ENCODE data around the gene KRTAP6-2. TPM values are rescaled to one million over a fixed set of nuclear protein-coding genes. Genes with fewer than 3 reads are reported as not detected.
A peak's percentile ranks its signal among the peaks of the same experiment; 100 is the strongest.

The KRTAP6-2 gene
- total and polyA plus RNA-seq, 10 of the 15 experiments (the other 5 are each of a cell fraction or from before 2014, with no cell fraction given): not detected

GRCh38 chr21:30615199-30615598, 16.5 kb upstream of the KRTAP6-2 start (continued):
- TF ChIP-seq PRDM15 (CRISPR knock-in tag; IDR thresholded peaks at IDR 0.05): no peak
- TF ChIP-seq FOXM1 (IDR thresholded peaks at IDR 0.05; ENCODE audit: low read depth, low read length): no peak

- ChIA-PET CTCF (no interaction called here), RAD21 (ENCODE audit: unreplicated experiment) (no interaction called here), POLR2A (no interaction called here), SMC1A (ENCODE audit: uncharacterized antibody, unreplicated experiment) (no interaction called here)
- FAIRE-seq: no peak
- Histone ChIP-seq H3K36me3 (ENCODE audit: control insufficient read depth in 2 of 2, insufficient read depth in 2 of 2, low read length in 1 of 2) (no peaks in the 10 kb centered on the region), H3K79me2 (ENCODE audit: control insufficient read depth, insufficient read depth, low read length) (no peaks in the 10 kb centered on the region), H3K27me3 (replicated peaks in 1 of 2; ENCODE audit: control insufficient read depth in 2 of 2, insufficient read depth in 2 of 2, low read length in 1 of 2) (no peaks in the 10 kb centered on the region), H4K20me1 (ENCODE audit: control insufficient read depth, insufficient read depth) (no peaks in the 10 kb centered on the region), H3K4me1 (ENCODE audit: control insufficient read depth, insufficient read depth, low read length) (no peaks in the 10 kb centered on the region), H2AFZ (ENCODE audit: control insufficient read depth, low read depth, low read length) (no peak within 1 kb of the TSS), H3K27ac (ENCODE audit: control insufficient read depth, insufficient read depth) (no peak within 1 kb of the TSS), H3K9me3 (replicated peaks; ENCODE audit: control insufficient read depth, insufficient read depth, low read length) (no peaks in the 10 kb centered on the region), H3K4me2 (ENCODE audit: control insufficient read depth, insufficient read depth) (no peak within 1 kb of the TSS), H3K4me3 (no peak within 1 kb of the TSS), H3K9ac (ENCODE audit: control insufficient read depth, insufficient read depth, low read length) (no peak within 1 kb of the TSS)
- WGBS (ENCODE audit: insufficient coverage, insufficient replicate concordance, low lambda C conversion rate, missing lambda C conversion rate): 47% methylated on average over 2 of the region's 2 CpGs
- no peak for DNase-seq (ENCODE audit: low read depth, low spot score)
- in situ Hi-C loops (cut with MboI): no loop called here
- peak; percentile 48; the same call in 2 of the 3 replicates for ATAC-seq
- BruUV-seq (replicated peaks): no TSS peak
- intact Hi-C loops (cut with micrococcal nuclease; ENCODE audit: unreplicated experiment): no loop called here
- TF ChIP-seq BHLHE40 (IDR thresholded peaks at IDR 0.05; ENCODE audit: borderline replicate concordance in 1 of 2, low read depth in 2 of 2, low read length in 1 of 2): no peak
- TF ChIP-seq ZBTB40 (IDR thresholded peaks at IDR 0.05; ENCODE audit: borderline replicate concordance): no peak
- TF ChIP-seq BCL3 (IDR thresholded peaks at IDR 0.05; ENCODE audit: borderline replicate concordance, insufficient read depth, low read depth, low read length, poor library complexity, severe bottlenecking): no peak
- TF ChIP-seq SIN3A (IDR thresholded peaks at IDR 0.05; ENCODE audit: low read depth, low read length): no peak
- no peak for TF ChIP-seq BACH1 (IDR thresholded peaks at IDR 0.05; ENCODE audit: borderline replicate concordance)
- TF ChIP-seq STAT1 (conservative IDR thresholded peaks at IDR 0.05): no peak
- TF ChIP-seq TCF12 (IDR thresholded peaks at IDR 0.05; ENCODE audit: low read depth, low read length): no peak
- TF ChIP-seq IRF4 (IDR thresholded peaks at IDR 0.05; ENCODE audit: low read depth, low read length): no peak
- TF ChIP-seq YBX1 (IDR thresholded peaks at IDR 0.05): no peak
- no peak for TF ChIP-seq POLR2AphosphoS5 (IDR thresholded peaks at IDR 0.05; ENCODE audit: low read length)
- no peak for TF ChIP-seq SREBF1 (IDR thresholded peaks at IDR 0.05; ENCODE audit: low read length)
- no peak for TF ChIP-seq CHD2 (IDR thresholded peaks at IDR 0.05; ENCODE audit: borderline replicate concordance, low read depth, low read length)
Observed at GRCh38 chr21:30613836-30614235, 15.1 kb upstream of the KRTAP6-2 start, which contains the start of gene KRTAP6-1. Gene KRTAP6-1, minus strand, starts transcription at chr21:30613930. Its CDS starts 26 bp downstream, at chr21:30613904.

Data from GM12878 (cell line).